Natural killer cell treated with Interleukin-12 subunit alpha and Interleukin-12 subunit beta and Interleukin-15 and Interleukin-18, amount 100 ng/mL, for 72 hours (primary cell): ENCODE results near the gene ATG10. TPM values are rescaled to one million over a fixed set of nuclear protein-coding genes. Genes with fewer than 3 reads are reported as not detected.
"Not testable (repeated sequence)": the region's sequence is repeated elsewhere in the genome, so short reads cannot be mapped to it uniquely, and the experiment has no call there.

Experiments used
- ATAC-seq, 2 donors: fragments of 150-1000 bp; cut with Tn5 transposase in 1 of 2; sonication (Bioruptor Pico), chemical (Tn5 transposase) in 1 of 2; 2 replicates each; pipeline ENCODE4 v1.10.0; 2021
- DNase-seq: peaks from one replicate; pipeline ENCODE4 v3.0.0; 2022; ENCODE audit warnings: low spot score
- H3K27ac Mint-ChIP-seq, 2 donors: 1 replicate in 1 of 2; 2 replicates in 1 of 2; pipeline ENCODE4 v1.8.0; 2022; ENCODE audit warnings: mixed read lengths in 2 of 2, mild to moderate bottlenecking in 1 of 2, moderate library complexity in 1 of 2
- H3K27me3 Mint-ChIP-seq, 2 donors: 1 replicate in 1 of 2; 2 replicates in 1 of 2; pipeline ENCODE4 v1.8.0; 2022; ENCODE audit warnings: mixed read lengths in 2 of 2
- H3K36me3 Mint-ChIP-seq: one replicate; pipeline ENCODE4 v1.8.0; 2022; ENCODE audit warnings: mixed read lengths
- H3K4me1 Mint-ChIP-seq, 2 donors: 1 replicate in 1 of 2; 2 replicates in 1 of 2; pipeline ENCODE4 v1.8.0; 2022; ENCODE audit warnings: low read depth in 2 of 2, mixed read lengths in 2 of 2, mild to moderate bottlenecking in 1 of 2
- H3K4me3 Mint-ChIP-seq: one replicate; pipeline ENCODE4 v1.8.0; 2022; ENCODE audit warnings: mixed read lengths
- H3K9me3 Mint-ChIP-seq: 2 replicates; pipeline ENCODE4 v1.8.0; 2022; ENCODE audit warnings: mixed read lengths
- total RNA-seq, 2 donors: library from RNA; stranded (reverse); gene quantifications; one replicate each; pipeline ENCODE4 v1.2.3, GENCODE V29; 2022

ATG10 gene
- total RNA-seq, 2 donors from 2014 or later, result 9.6 to 11.1 TPM

DNA sequence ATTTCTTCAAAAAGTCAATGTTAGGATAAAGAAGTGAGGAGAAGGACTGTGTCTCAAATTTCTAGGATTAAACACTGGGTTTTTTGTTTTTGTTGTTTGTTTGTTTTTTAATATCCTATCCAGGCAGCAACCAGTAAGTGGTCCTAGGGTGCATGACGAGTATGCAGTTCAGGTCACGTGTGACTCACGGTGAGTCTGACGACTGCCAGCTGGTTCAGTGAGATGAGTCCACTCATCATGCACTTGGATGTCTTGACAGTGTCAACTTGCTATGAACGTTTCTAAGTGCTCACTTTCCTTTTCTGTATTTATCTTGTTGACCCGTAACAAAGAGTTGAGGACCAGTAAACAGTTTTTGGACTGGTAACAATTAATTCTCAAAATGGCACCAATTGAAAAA lies 32.7 kb downstream of the ATG10 start:
- ATAC-seq (no peak), DNase-seq (no peak)
- H3K27ac Mint-ChIP-seq, result no peak overlapping the region
- peaks cover 7% of the 10 kb centered on the region for H3K36me3 Mint-ChIP-seq
- no peaks in the 10 kb centered on the region for H3K27me3 Mint-ChIP-seq
- H3K9me3 Mint-ChIP-seq, result peaks cover 3% of the 10 kb centered on the region
- H3K4me3 Mint-ChIP-seq, result no peak overlapping the region
- no peaks in the 10 kb centered on the region for H3K4me1 Mint-ChIP-seq

- not testable (repeated sequence) for DNase-seq, H3K4me1 Mint-ChIP-seq, H3K27me3 Mint-ChIP-seq, H3K4me3 Mint-ChIP-seq, H3K36me3 Mint-ChIP-seq, H3K27ac Mint-ChIP-seq, H3K9me3 Mint-ChIP-seq, ATAC-seq
These were observed 38.0 kb downstream of the ATG10 start for GRCh38 chr5:82009869-82010268.

GRCh38 chr5:82010696-82011095 lies 38.9 kb downstream of the ATG10 start:
- Mint-ChIP-seq H3K4me3 (no peak overlapping the region), H3K27ac (no peak overlapping the region), H3K27me3 (no peaks in the 10 kb centered on the region), H3K36me3 (peaks cover 11% of the 10 kb centered on the region), H3K4me1 (no peaks in the 10 kb centered on the region), H3K9me3 (no peaks in the 10 kb centered on the region)
- no peak for DNase-seq
- no peak for ATAC-seq

DNA sequence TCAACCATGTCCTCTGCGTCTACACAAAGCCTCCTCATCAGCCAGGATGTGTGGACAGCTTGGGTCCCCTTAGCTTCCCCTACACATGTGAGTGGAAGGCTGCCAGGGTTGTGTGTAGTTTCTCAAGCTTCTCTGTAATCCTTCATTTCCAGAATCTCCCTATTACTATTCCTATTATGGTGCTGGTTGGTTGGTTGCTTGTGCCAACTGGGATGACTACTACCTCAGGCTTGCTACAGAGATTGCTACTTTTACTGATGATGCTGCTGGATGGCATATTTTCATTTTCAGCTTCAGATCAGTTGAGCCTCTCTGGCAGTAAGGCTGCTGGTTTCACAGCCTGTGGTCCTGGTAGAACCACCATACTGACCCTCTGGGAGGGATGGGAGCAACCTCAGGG lies 39.9 kb downstream of the ATG10 start:
- Mint-ChIP-seq H3K4me3 (no peak overlapping the region), H3K36me3 (peaks cover 19% of the 10 kb centered on the region), H3K4me1 (no peaks in the 10 kb centered on the region), H3K9me3 (peaks cover 5% of the 10 kb centered on the region), H3K27ac (no peak overlapping the region), H3K27me3 (no peaks in the 10 kb centered on the region)
- DNase-seq (no peak), ATAC-seq (no peak)

DNA sequence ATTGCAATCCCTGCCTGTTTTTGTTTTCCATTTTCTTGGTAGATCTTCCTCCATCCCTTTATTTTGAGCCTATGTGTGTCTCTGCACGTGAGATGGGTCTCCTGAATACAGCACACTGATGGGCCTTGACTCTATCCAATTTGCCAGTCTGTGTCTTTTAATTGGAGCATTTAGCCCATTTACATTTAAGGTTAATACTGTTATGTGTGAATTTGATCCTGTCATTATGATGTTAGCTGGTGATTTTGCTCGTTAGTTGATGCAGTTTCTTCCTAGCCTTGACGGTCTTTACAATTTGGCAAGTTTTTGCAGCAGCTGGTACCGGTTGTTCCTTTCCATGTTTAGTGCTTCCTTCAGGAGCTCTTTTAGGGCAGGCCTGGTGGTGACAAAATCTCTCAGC lies 42.8 kb downstream of the ATG10 start:
- not testable (repeated sequence) for ATAC-seq, H3K9me3 Mint-ChIP-seq, DNase-seq, H3K27me3 Mint-ChIP-seq, H3K4me1 Mint-ChIP-seq, H3K27ac Mint-ChIP-seq, H3K4me3 Mint-ChIP-seq
- peaks cover 19% of the 10 kb centered on the region for H3K36me3 Mint-ChIP-seq

DNA sequence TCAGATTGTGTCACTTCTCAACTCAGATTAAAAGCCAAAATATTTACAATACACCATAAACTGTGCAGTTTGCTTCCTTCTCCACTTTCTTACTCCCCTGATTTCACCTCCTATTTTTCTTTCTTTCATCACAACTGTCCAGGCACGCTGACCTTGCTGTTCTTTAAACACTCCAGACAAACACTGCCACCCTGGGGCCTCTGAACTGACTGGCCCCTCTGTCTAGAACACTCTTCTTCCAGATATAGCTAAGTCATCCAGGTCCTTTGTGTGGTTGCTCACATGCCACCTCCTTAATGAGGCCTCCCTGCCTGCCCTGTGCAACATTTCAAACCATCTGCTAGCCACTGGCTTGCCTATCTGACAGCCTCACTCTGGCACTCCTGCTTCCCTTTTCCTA lies 46.6 kb downstream of the ATG10 start:
- peaks cover 5% of the 10 kb centered on the region for H3K9me3 Mint-ChIP-seq
- H3K36me3 Mint-ChIP-seq, result peaks cover 14% of the 10 kb centered on the region
- no peaks in the 10 kb centered on the region for H3K27me3 Mint-ChIP-seq
- ATAC-seq, result no peak
- H3K27ac Mint-ChIP-seq, result no peak overlapping the region
- H3K4me1 Mint-ChIP-seq, result peaks cover 0 to 5% of the 10 kb centered on the region in 2 donors
- no peak overlapping the region for H3K4me3 Mint-ChIP-seq
- no peak for DNase-seq

DNA sequence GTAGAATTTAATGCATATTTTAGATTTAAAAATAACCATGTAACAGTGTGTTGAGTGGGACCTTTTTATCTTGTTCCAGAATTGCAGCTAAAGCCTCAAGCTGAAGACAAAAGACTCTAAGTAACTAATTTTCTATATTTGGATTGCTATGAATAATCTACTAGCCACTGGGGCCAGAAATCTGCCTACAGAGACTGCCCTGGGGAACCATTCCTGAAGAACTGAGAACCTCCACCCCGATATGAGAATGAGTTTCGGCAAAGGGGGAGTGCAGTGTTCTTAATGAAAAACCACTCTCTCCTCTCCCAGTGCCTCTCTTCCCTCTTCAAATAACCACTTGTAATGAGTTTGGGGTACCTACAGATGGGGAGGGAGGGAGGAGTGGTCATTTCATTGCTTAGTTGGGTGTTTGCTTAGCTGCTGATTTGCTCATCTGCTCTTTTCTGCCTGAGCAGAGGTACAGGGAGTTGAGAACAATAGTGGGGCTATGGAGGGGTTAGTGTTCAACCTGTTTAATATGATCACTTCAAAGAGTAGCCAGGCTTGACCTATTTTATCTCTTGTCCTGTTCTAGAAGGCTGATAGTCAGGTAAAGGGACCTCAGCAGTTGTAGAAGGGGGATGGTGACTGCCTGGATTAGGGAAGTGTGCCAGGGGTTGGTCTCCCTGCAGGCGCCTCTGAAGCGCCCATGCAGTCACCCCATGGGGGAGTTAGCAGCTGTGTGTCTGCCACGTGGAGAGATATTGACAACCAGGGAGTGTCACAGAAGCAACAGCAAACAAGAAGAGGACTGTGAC lies 47.7 kb downstream of the ATG10 start:
- Mint-ChIP-seq H3K4me3 (no peak overlapping the region), H3K36me3 (peaks cover 14% of the 10 kb centered on the region), H3K27ac (no peak overlapping the region), H3K9me3 (peaks cover 5% of the 10 kb centered on the region), H3K4me1 (peaks cover 0 to 5% of the 10 kb centered on the region in 2 donors), H3K27me3 (no peaks in the 10 kb centered on the region)
- no peak for ATAC-seq
- DNase-seq, result no peak

DNA sequence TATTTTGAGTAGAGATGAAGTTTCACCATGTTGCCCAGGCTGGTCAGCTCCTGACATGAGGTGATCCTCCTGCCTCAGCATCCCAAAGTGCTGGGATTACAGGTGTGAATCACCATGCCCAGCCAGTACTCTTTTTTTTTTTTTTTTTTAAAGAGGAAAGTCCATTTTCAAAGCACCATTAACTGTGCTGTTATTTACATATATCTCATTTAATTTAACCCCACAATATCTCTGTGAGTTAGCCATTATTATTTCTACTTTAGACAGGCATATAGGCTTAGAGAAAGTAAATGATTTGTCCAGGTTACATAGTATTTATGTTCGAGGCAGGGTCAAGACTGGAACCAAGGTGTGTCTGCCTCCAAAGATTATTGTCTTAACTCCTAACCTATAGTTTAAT lies 50.7 kb downstream of the ATG10 start:
- Mint-ChIP-seq H3K4me3 (no peak overlapping the region), H3K27ac (no peak overlapping the region), H3K4me1 (peaks cover 0 to 5% of the 10 kb centered on the region in 2 donors), H3K27me3 (no peaks in the 10 kb centered on the region), H3K9me3 (no peaks in the 10 kb centered on the region), H3K36me3 (no peaks in the 10 kb centered on the region)
- no peak for DNase-seq
- ATAC-seq, result no peak

GRCh38 chr5:82023644-82024043 lies 51.8 kb downstream of the ATG10 start:
- Mint-ChIP-seq H3K4me3 (no peak overlapping the region), H3K27ac (no peak overlapping the region), H3K9me3 (no peaks in the 10 kb centered on the region), H3K27me3 (no peaks in the 10 kb centered on the region), H3K4me1 (no peaks in the 10 kb centered on the region), H3K36me3 (no peaks in the 10 kb centered on the region)
- ATAC-seq, result no peak
- no peak for DNase-seq

GRCh38 chr5:82031220-82032119 lies 59.6 kb downstream of the ATG10 start:
- no peak overlapping the region for H3K27ac Mint-ChIP-seq
- H3K4me1 Mint-ChIP-seq, result peaks cover 0 to 3% of the 10 kb centered on the region in 2 donors
- DNase-seq (no peak), ATAC-seq (no peak)
- no peaks in the 10 kb centered on the region for H3K9me3 Mint-ChIP-seq
- H3K36me3 Mint-ChIP-seq, result no peaks in the 10 kb centered on the region
- no peaks in the 10 kb centered on the region for H3K27me3 Mint-ChIP-seq
- H3K4me3 Mint-ChIP-seq, result no peak overlapping the region

DNA sequence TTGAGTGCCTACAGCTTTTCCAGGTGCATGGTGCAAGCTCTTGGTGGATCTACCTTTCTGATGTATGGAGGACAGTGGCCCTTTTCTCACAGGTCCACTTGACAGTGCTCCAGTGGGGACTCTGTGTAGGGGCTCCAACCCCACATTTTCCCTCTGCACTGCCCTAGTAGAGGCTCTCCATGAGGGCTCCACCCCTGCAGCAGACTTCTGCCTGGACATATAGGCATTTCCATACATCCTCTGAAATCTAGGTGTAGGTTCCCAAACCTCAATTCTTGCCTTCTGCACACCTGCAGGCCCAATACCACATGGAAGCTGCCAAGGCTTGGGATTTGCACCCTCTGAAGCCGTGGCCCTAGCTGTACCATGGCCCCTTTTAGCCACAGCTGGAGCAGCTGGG lies 71.1 kb downstream of the ATG10 start:
- H3K4me1 Mint-ChIP-seq, DNase-seq, H3K9me3 Mint-ChIP-seq, H3K27ac Mint-ChIP-seq, ATAC-seq, H3K27me3 Mint-ChIP-seq, H3K4me3 Mint-ChIP-seq: not testable (repeated sequence)
- H3K36me3 Mint-ChIP-seq, result peaks cover 17% of the 10 kb centered on the region

GRCh38 chr5:82044010-82044409 lies 72.2 kb downstream of the ATG10 start:
- H3K4me1 Mint-ChIP-seq, result no peaks in the 10 kb centered on the region
- no peak overlapping the region for H3K27ac Mint-ChIP-seq
- ATAC-seq, result no peak
- H3K9me3 Mint-ChIP-seq, result no peaks in the 10 kb centered on the region
- no peak overlapping the region for H3K4me3 Mint-ChIP-seq
- H3K27me3 Mint-ChIP-seq, result no peaks in the 10 kb centered on the region
- peaks cover 17% of the 10 kb centered on the region for H3K36me3 Mint-ChIP-seq
- DNase-seq, result no peak

DNA sequence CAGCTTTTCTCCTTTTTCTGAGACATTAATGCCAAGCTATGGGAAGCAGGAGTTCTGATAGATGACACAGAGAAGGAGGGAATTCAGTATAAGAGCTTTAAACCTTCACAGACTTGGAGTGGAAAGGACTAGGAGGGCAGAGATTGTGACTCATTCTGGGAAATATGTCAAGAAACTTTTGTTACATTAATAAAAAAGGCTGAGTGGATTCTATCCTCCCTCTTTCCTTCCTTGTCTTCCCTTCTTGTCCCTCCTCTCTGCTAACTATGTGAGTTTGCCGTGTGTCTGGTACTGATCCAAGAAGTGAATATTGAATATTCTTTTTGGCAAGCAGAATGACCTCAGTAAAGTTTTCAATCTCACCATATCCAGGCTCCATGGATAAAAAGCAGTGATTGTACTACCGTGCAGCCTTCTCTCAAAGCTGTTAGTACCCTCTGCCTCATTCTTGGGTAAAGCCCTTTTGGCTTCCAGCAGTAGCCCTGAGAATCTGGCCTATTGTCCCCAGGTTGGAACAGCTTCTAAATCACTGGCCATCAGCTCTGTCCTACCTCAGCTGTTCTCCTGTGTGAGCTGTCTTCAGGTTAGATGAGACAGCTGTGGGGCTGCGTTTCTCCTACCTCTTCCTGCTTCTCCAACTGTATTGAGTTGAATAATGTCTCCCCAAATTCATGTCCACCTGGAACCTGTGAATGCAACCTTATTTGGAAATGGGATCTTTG lies 73.9 kb downstream of the ATG10 start:
- H3K4me3 Mint-ChIP-seq, result no peak overlapping the region
- ATAC-seq (no peak), DNase-seq (no peak)
- no peaks in the 10 kb centered on the region for H3K27me3 Mint-ChIP-seq
- no peaks in the 10 kb centered on the region for H3K4me1 Mint-ChIP-seq
- peaks cover 17% of the 10 kb centered on the region for H3K36me3 Mint-ChIP-seq
- no peak overlapping the region for H3K27ac Mint-ChIP-seq
- H3K9me3 Mint-ChIP-seq, result no peaks in the 10 kb centered on the region

DNA sequence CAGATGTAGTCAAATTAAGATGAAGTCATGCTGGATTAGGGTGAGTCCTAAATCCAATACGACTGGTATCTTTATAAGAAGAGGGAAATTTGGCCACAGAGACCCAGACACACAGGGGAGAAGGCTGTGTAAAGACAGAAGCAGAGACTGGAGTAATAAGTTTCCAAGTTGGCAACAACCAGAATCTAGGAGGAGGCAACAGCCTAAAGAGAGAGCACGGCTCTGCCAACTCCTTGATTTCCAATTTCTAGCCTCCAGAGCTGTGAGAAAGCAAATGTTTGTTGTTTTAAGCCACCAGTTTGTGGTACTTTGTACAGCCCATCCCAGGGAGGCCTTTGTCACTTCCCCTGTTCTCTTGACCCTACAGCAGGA lies 74.4 kb downstream of the ATG10 start:
- DNase-seq (no peak), ATAC-seq (no peak)
- Mint-ChIP-seq H3K27me3 (no peaks in the 10 kb centered on the region), H3K36me3 (peaks cover 17% of the 10 kb centered on the region), H3K4me1 (no peaks in the 10 kb centered on the region), H3K27ac (no peak overlapping the region), H3K9me3 (no peaks in the 10 kb centered on the region), H3K4me3 (no peak overlapping the region)
